ENCODE results near the gene ATRX.
A peak's percentile ranks its signal among the peaks of the same experiment; 100 is the strongest.

The ATRX gene

DNA sequence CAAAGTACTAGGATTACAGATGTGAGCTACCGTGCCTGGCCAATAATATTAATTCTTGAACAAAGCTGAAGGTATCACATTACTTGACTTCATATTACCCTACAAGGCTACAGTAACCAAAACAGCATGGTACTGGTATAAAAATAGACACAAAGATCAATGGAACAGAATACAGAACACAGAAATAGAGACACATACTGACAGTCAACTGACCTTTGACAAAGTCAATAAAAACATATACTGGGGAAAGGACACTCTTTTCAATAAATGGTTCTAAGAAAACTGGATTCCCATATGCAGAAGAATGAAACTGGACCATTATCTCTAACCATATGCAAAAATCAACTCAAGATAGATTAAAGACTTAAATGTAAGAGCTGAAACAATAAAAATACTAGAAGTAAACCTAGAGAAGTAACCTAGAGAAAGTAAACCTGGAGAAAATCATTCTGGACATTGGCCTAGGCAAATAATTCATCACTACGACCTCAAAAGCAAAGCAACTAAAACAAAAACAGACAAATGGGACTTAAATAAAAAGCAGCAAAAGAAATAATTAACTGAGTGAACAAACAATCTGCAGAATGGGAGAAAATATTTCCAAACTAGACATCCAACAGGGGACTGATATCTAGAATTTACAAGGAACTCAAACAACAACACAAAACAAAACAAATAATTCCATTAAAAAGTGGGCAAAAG, 182.2 kb downstream of the ATRX start:
- no peak overlapping the region for H2BK120ac ChIP-seq (ENCODE audit: insufficient read depth, low read length, poor library complexity)
- no peak overlapping the region for H2BK5ac ChIP-seq (ENCODE audit: low read depth, low read length, poor library complexity)
- no peak overlapping the region for H3K4ac ChIP-seq (ENCODE audit: low read depth, low read length)
- H3K14ac ChIP-seq (ENCODE audit: low read length): no peak overlapping the region
- no peak overlapping the region for H3K23ac ChIP-seq (ENCODE audit: low read length)
- H3K4me2 ChIP-seq (ENCODE audit: low read length): no peak overlapping the region
- H4K8ac ChIP-seq (ENCODE audit: low read depth, low read length): no peak overlapping the region
- no peaks in the 10 kb centered on the region for H3K4me1 ChIP-seq (ENCODE audit: control insufficient read depth in 1 of 2, insufficient read depth in 2 of 2, low read length in 2 of 2)
- DNase-seq: no peak
- no peak overlapping the region for H3K27ac ChIP-seq (ENCODE audit: low read depth, low read length)
- H2AK5ac ChIP-seq (ENCODE audit: low read length): no peak overlapping the region
- no peaks in the 10 kb centered on the region for H3K79me1 ChIP-seq (ENCODE audit: low read length)
- H4K91ac ChIP-seq (ENCODE audit: low read depth, low read length): no peak overlapping the region
- no peak overlapping the region for H3K9ac ChIP-seq (ENCODE audit: low read length)
- H3K9me3 ChIP-seq (ENCODE audit: insufficient read depth, low read depth, low read length): no peaks in the 10 kb centered on the region
- WGBS (ENCODE audit: extremely low coverage, insufficient coverage, insufficient read length): no CpG with 5 or more reads among the region's 2 CpGs
- H2AFZ ChIP-seq (ENCODE audit: insufficient read depth, low read length, poor library complexity): no peak overlapping the region
- no peaks in the 10 kb centered on the region for H3K27me3 ChIP-seq (ENCODE audit: insufficient read depth, low read length)
- no peak overlapping the region for H4K12ac ChIP-seq (ENCODE audit: low read depth, low read length)
- no peaks in the 10 kb centered on the region for H3K36me3 ChIP-seq (ENCODE audit: control insufficient read depth in 1 of 2, insufficient read depth in 2 of 2, low read length in 2 of 2)
- H3K18ac ChIP-seq (ENCODE audit: low read length): no peak overlapping the region
- H3K79me2 ChIP-seq (ENCODE audit: control insufficient read depth, insufficient read depth, low read length, poor library complexity): no peaks in the 10 kb centered on the region
- H3K4me3 ChIP-seq (ENCODE audit: low read depth, low read length): no peak overlapping the region
- no peak overlapping the region for H2BK12ac ChIP-seq (ENCODE audit: low read length)

DNA sequence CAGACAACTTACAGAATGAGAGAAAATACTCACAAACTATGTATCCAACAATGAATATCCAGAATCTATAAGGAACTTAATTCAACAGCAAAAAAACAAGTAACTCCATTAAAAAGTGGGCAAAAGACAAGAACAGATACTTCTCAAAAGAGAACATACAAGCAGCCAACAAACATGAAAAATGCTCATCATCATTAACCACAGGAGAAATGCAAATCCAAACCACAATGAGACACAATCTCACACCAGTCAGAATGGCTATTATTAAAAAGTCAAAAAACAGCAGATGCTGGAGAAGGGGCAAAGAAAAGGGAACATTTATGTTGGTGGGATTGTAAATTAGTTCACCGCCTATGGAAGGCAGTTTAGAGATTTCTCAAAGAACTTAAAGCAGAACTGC, 188.5 kb downstream of the ATRX start:
- no peak overlapping the region for H4K12ac ChIP-seq (ENCODE audit: low read depth, low read length)
- H3K23ac ChIP-seq (ENCODE audit: low read length): no peak overlapping the region
- H2BK120ac ChIP-seq (ENCODE audit: insufficient read depth, low read length, poor library complexity): no peak overlapping the region
- no peak overlapping the region for H3K4me2 ChIP-seq (ENCODE audit: low read length)
- no peak overlapping the region for H2AK5ac ChIP-seq (ENCODE audit: low read length)
- no peak overlapping the region for H2BK12ac ChIP-seq (ENCODE audit: low read length)
- no peak overlapping the region for H3K27ac ChIP-seq (ENCODE audit: low read depth, low read length)
- no peak for DNase-seq
- no peaks in the 10 kb centered on the region for H3K79me1 ChIP-seq (ENCODE audit: low read length)
- H2BK5ac ChIP-seq (ENCODE audit: low read depth, low read length, poor library complexity): no peak overlapping the region
- H3K79me2 ChIP-seq (ENCODE audit: control insufficient read depth, insufficient read depth, low read length, poor library complexity): no peaks in the 10 kb centered on the region
- H4K91ac ChIP-seq (ENCODE audit: low read depth, low read length): no peak overlapping the region
- no peak overlapping the region for H3K14ac ChIP-seq (ENCODE audit: low read length)
- H3K9ac ChIP-seq (ENCODE audit: low read length): no peak overlapping the region
- no peaks in the 10 kb centered on the region for H3K36me3 ChIP-seq (ENCODE audit: control insufficient read depth in 1 of 2, insufficient read depth in 2 of 2, low read length in 2 of 2)
- H3K4ac ChIP-seq (ENCODE audit: low read depth, low read length): no peak overlapping the region
- H3K27me3 ChIP-seq (ENCODE audit: insufficient read depth, low read length): no peaks in the 10 kb centered on the region
- no CpG with 5 or more reads among the region's 1 CpG for WGBS (ENCODE audit: extremely low coverage, insufficient coverage, insufficient read length)
- H3K9me3 ChIP-seq (ENCODE audit: insufficient read depth, low read depth, low read length): no peaks in the 10 kb centered on the region
- H2AFZ ChIP-seq (ENCODE audit: insufficient read depth, low read length, poor library complexity): no peak overlapping the region
- no peak overlapping the region for H3K18ac ChIP-seq (ENCODE audit: low read length)
- no peak overlapping the region for H3K4me3 ChIP-seq (ENCODE audit: low read depth, low read length)
- H4K8ac ChIP-seq (ENCODE audit: low read depth, low read length): no peak overlapping the region
- H3K4me1 ChIP-seq (ENCODE audit: control insufficient read depth in 1 of 2, insufficient read depth in 2 of 2, low read length in 2 of 2): no peaks in the 10 kb centered on the region

DNA sequence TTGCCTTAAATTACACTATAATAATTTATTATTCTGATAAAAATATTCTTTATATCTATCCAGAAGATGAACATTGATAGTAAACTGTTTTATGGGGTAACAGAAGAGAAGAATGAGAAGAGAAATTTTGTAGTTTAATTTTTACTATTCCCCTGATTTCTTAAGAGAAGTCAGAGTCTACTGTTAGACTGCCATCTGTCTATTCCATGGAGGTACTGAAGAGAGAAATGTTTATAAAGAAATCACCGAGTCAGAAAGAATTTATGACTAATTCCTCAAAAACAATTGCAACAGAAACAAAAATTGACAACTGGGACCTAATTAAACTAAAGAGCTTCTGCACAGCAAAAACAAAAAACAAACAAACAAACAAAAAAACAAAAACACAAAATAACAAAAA, 188.9 kb downstream of the ATRX start:
- Histone ChIP-seq H3K9ac (ENCODE audit: low read length) (no peak overlapping the region), H3K36me3 (ENCODE audit: control insufficient read depth in 1 of 2, insufficient read depth in 2 of 2, low read length in 2 of 2) (no peaks in the 10 kb centered on the region), H4K8ac (ENCODE audit: low read depth, low read length) (no peak overlapping the region), H3K4ac (ENCODE audit: low read depth, low read length) (no peak overlapping the region), H3K27me3 (ENCODE audit: insufficient read depth, low read length) (no peaks in the 10 kb centered on the region), H3K27ac (ENCODE audit: low read depth, low read length) (no peak overlapping the region), H3K9me3 (ENCODE audit: insufficient read depth, low read depth, low read length) (no peaks in the 10 kb centered on the region), H4K12ac (ENCODE audit: low read depth, low read length) (no peak overlapping the region), H2BK12ac (ENCODE audit: low read length) (no peak overlapping the region), H3K4me2 (ENCODE audit: low read length) (no peak overlapping the region), H2BK5ac (ENCODE audit: low read depth, low read length, poor library complexity) (no peak overlapping the region), H2AK5ac (ENCODE audit: low read length) (no peak overlapping the region), H2AFZ (ENCODE audit: insufficient read depth, low read length, poor library complexity) (no peak overlapping the region), H3K23ac (ENCODE audit: low read length) (no peak overlapping the region), H2BK120ac (ENCODE audit: insufficient read depth, low read length, poor library complexity) (no peak overlapping the region), H4K91ac (ENCODE audit: low read depth, low read length) (no peak overlapping the region), H3K79me1 (ENCODE audit: low read length) (no peaks in the 10 kb centered on the region), H3K79me2 (ENCODE audit: control insufficient read depth, insufficient read depth, low read length, poor library complexity) (no peaks in the 10 kb centered on the region), H3K18ac (ENCODE audit: low read length) (no peak overlapping the region), H3K14ac (ENCODE audit: low read length) (no peak overlapping the region), H3K4me3 (ENCODE audit: low read depth, low read length) (no peak overlapping the region), H3K4me1 (ENCODE audit: control insufficient read depth in 1 of 2, insufficient read depth in 2 of 2, low read length in 2 of 2) (no peaks in the 10 kb centered on the region)
- WGBS (ENCODE audit: extremely low coverage, insufficient coverage, insufficient read length): no CpG with 5 or more reads among the region's 1 CpG
- DNase-seq: peak in 1 of 2 donors; percentile 28

DNA sequence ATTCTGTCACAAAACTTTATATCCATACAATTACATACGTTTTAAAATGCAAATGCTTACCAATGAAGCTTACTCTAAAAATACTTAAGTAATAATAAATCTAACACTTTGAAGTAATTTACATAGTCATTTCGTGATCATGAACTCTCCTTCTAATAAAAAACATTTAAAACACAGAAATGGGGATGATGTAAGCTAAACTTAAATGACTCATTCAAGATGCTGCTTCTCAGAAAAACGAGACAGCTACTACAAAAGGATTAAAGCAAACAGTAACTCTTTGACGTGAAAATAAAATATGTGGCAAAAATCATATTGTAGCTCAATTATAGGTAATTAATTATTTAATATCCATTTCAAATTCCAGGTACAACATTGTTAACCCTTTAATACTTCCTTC, 190.2 kb downstream of the ATRX start:
- Histone ChIP-seq H3K79me2 (ENCODE audit: control insufficient read depth, insufficient read depth, low read length, poor library complexity) (no peaks in the 10 kb centered on the region), H3K27me3 (ENCODE audit: insufficient read depth, low read length) (no peaks in the 10 kb centered on the region), H2BK120ac (ENCODE audit: insufficient read depth, low read length, poor library complexity) (no peak overlapping the region), H3K4me2 (ENCODE audit: low read length) (no peak overlapping the region), H3K18ac (ENCODE audit: low read length) (no peak overlapping the region), H3K14ac (ENCODE audit: low read length) (no peak overlapping the region), H2AK5ac (ENCODE audit: low read length) (no peak overlapping the region), H3K36me3 (ENCODE audit: control insufficient read depth in 1 of 2, insufficient read depth in 2 of 2, low read length in 2 of 2) (no peaks in the 10 kb centered on the region), H3K27ac (ENCODE audit: low read depth, low read length) (no peak overlapping the region), H3K23ac (ENCODE audit: low read length) (no peak overlapping the region), H2BK5ac (ENCODE audit: low read depth, low read length, poor library complexity) (no peak overlapping the region), H4K12ac (ENCODE audit: low read depth, low read length) (no peak overlapping the region), H3K9me3 (ENCODE audit: insufficient read depth, low read depth, low read length) (no peaks in the 10 kb centered on the region), H4K91ac (ENCODE audit: low read depth, low read length) (no peak overlapping the region), H3K9ac (ENCODE audit: low read length) (no peak overlapping the region), H4K8ac (ENCODE audit: low read depth, low read length) (no peak overlapping the region), H3K79me1 (ENCODE audit: low read length) (no peaks in the 10 kb centered on the region), H3K4ac (ENCODE audit: low read depth, low read length) (no peak overlapping the region), H3K4me3 (ENCODE audit: low read depth, low read length) (no peak overlapping the region), H3K4me1 (ENCODE audit: control insufficient read depth in 1 of 2, insufficient read depth in 2 of 2, low read length in 2 of 2) (no peaks in the 10 kb centered on the region), H2BK12ac (ENCODE audit: low read length) (no peak overlapping the region), H2AFZ (ENCODE audit: insufficient read depth, low read length, poor library complexity) (no peak overlapping the region)
- DNase-seq: no peak
- no CpG with 5 or more reads among the region's 4 CpGs for WGBS (ENCODE audit: extremely low coverage, insufficient coverage, insufficient read length)

All from trophoblast cell (in vitro differentiated cells and primary cell).